T-helper 2 cell treated with Interferon-gamma antibody and Interleukin-4, amounts not matched to agents 5 μg/mL and 100 μg/mL, for 36 hours (primary cell): ENCODE results near the gene MCM10.
"Not testable (repeated sequence)": the region's sequence is repeated elsewhere in the genome, so short reads cannot be mapped to it uniquely, and the experiment has no call there.

ENCODE experiments used
- DNase-seq: peaks from one replicate; pipeline ENCODE4 v3.0.0; 2021; ENCODE audit warnings: low spot score
- H3K27ac Mint-ChIP-seq: one replicate; pipeline ENCODE4 v1.8.0; 2021; ENCODE audit warnings: mild to moderate bottlenecking, mixed read lengths
- H3K27me3 Mint-ChIP-seq: one replicate; pipeline ENCODE4 v1.8.0; 2021; ENCODE audit warnings: low read depth, mixed read lengths
- H3K36me3 Mint-ChIP-seq: one replicate; pipeline ENCODE4 v1.8.0; 2021; ENCODE audit warnings: low read depth, mixed read lengths
- H3K4me1 Mint-ChIP-seq: one replicate; pipeline ENCODE4 v1.8.0; 2021; ENCODE audit warnings: low read depth, mixed read lengths
- H3K4me3 Mint-ChIP-seq: one replicate; pipeline ENCODE4 v1.8.0; 2022; ENCODE audit warnings: mild to moderate bottlenecking, moderate library complexity, mixed read lengths
- H3K9me3 Mint-ChIP-seq: one replicate; pipeline ENCODE4 v1.8.0; 2021; ENCODE audit warnings: mixed read lengths

Gene MCM10

DNA sequence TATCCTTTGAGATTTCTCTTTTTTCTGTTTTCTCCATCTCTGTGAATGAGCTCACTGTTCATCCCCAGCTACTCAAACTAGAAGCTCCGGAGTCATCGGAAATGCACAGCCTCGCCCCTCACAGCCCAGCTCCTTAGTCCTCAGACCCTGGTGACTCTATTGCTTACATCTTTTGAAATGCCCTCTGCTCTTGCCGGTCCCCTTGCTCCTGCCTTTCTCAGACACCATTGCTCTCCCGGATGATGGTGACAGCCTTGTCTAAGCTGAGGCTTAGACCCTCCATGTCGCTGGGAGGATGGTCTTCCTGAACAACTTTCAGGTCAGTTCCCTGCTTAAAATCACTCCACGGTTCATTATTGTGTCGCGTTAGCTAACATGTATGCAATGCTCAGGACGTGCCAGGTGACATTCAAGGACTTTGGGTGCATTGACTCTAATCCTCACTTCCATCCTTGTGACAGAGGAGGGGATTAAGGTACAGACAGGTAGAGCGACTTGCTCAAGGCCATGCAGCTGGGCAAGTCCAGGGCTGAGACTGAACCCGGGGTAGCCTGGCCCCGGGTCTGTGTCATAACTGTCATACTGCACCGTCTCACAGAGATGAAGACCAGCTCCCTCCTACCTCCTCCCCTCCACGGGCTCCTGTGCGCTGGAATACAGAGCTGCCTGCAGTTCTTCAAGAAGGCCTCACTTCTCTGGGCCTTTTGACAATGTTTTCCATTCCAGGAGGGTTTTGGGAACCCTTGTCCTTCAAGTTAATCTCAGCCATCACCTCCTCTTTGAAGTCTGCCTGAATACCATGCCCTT, 77.1 kb downstream of the MCM10 start:
- Mint-ChIP-seq H3K27me3 (no peaks in the 10 kb centered on the region), H3K27ac (no peak overlapping the region), H3K4me3 (no peak overlapping the region)

GRCh38 chr10:13239923-13240322, 78.6 kb downstream of the MCM10 start:
- no peak overlapping the region for H3K27ac Mint-ChIP-seq
- DNase-seq = no peak
- H3K4me3 Mint-ChIP-seq = no peak overlapping the region
- H3K27me3 Mint-ChIP-seq = no peaks in the 10 kb centered on the region
- H3K36me3 Mint-ChIP-seq = no peaks in the 10 kb centered on the region
- H3K4me1 Mint-ChIP-seq = no peaks in the 10 kb centered on the region
- H3K9me3 Mint-ChIP-seq = no peaks in the 10 kb centered on the region

More for the DNA sequence above, 77.1 kb downstream of the MCM10 start:
- H3K9me3 Mint-ChIP-seq = no peaks in the 10 kb centered on the region
- DNase-seq = no peak
- H3K36me3 Mint-ChIP-seq = no peaks in the 10 kb centered on the region
- no peaks in the 10 kb centered on the region for H3K4me1 Mint-ChIP-seq

DNA sequence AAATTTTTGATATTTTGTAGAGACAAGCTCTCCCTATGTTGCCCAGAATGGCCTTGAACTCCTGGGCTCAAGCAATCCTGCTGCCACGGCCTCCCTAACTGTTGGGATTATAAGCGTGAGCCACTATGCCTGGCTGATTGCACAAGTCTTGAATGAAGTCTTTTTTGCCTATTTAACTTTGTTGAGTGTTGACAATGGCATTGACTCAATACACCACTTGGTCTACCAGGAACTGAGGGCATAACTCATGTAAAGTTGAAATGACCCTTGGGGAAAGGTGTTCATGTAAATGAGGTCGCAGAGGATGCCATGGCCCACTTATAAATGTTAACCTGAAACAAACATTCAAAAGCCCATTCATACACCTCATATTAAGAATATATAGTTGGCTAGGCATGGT, 80.3 kb downstream of the MCM10 start:
- Mint-ChIP-seq H3K4me1 (no peaks in the 10 kb centered on the region), H3K36me3 (no peaks in the 10 kb centered on the region), H3K9me3 (no peaks in the 10 kb centered on the region), H3K27ac (no peak overlapping the region), H3K27me3 (no peaks in the 10 kb centered on the region), H3K4me3 (no peak overlapping the region)
- DNase-seq = no peak

- H3K36me3 Mint-ChIP-seq, H3K4me3 Mint-ChIP-seq, H3K9me3 Mint-ChIP-seq, DNase-seq, H3K4me1 Mint-ChIP-seq, H3K27ac Mint-ChIP-seq, H3K27me3 Mint-ChIP-seq: not testable (repeated sequence)
These were observed 80.9 kb downstream of the MCM10 start for GRCh38 chr10:13242260-13242659.

- H3K27ac Mint-ChIP-seq = no peak overlapping the region
These were observed 85.9 kb downstream of the MCM10 start for GRCh38 chr10:13247246-13247645.

DNA sequence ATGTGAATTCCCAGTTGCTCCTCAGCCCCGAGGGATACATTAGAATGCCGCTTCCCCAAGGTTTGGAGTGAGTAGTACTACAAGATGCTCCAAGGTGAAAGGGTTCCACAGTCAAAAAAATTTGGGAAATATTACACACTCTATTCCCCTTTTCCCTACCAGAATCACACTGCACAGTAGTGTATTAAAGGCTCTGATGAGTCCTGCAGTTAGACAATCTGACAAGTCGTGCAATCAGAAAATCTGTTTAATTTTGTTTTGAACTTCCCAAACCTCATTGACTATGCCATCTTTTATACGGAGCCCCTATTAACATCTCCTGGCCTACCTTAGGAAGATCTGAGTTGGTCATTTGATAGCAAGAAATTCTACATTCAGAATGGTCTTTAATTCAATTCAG, 86.4 kb downstream of the MCM10 start:
- Mint-ChIP-seq H3K27ac (no peak overlapping the region), H3K27me3 (peaks cover 2% of the 10 kb centered on the region), H3K4me3 (no peak overlapping the region), H3K4me1 (no peaks in the 10 kb centered on the region), H3K36me3 (no peaks in the 10 kb centered on the region), H3K9me3 (no peaks in the 10 kb centered on the region)
- no peak for DNase-seq

More at GRCh38 chr10:13247246-13247645, 85.9 kb downstream of the MCM10 start:
- no peaks in the 10 kb centered on the region for H3K9me3 Mint-ChIP-seq
- H3K27me3 Mint-ChIP-seq = peaks cover 2% of the 10 kb centered on the region
- no peak overlapping the region for H3K4me3 Mint-ChIP-seq
- H3K4me1 Mint-ChIP-seq = no peaks in the 10 kb centered on the region
- no peak for DNase-seq
- H3K36me3 Mint-ChIP-seq = no peaks in the 10 kb centered on the region

DNA sequence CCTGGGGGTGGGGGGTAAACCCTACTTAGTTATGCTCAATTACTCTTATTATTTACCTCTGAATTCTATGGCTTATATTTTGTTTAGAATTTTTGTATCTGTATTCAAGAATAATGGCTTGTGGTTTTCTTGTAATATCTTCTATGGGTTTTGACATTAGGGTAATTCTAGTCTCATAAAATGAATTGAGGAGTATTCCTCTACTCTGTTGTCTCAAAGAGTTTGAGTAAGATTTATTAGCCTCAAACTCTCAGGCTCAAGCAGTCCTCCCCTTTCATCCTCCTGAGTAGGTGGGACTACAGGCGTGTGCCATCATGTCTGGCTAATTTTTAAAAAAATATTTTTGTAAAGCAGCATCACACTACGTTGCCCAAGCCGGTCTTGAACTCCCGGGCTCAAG, 92.4 kb downstream of the MCM10 start:
- Mint-ChIP-seq H3K4me3 (no peak overlapping the region), H3K27ac (no peak overlapping the region), H3K4me1 (peaks cover 4% of the 10 kb centered on the region), H3K27me3 (peaks cover 16% of the 10 kb centered on the region), H3K36me3 (no peaks in the 10 kb centered on the region), H3K9me3 (no peaks in the 10 kb centered on the region)
- DNase-seq = no peak

DNA sequence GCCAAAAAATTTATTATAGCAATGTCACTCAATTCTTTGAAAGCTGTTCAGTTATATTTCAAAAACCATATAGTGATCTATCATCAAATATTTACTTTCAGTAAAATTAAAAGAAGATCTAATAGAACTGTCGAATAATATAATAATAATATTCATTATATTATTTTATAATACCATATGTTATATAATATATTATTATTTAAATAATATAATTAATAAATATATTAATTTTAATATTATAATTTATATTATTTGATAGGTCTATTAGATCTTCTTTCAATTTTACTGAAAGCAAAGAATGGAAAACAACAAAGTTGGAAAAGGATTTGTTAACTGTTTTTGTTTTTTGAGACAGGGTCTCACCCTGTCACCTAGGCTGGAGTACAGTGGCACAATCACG, 95.3 kb downstream of the MCM10 start:
- DNase-seq = no peak
- Mint-ChIP-seq H3K27me3 (peaks cover 14% of the 10 kb centered on the region), H3K4me1 (peaks cover 4% of the 10 kb centered on the region), H3K9me3 (peaks cover 6% of the 10 kb centered on the region), H3K4me3 (no peak overlapping the region), H3K36me3 (no peaks in the 10 kb centered on the region), H3K27ac (no peak overlapping the region)

DNA sequence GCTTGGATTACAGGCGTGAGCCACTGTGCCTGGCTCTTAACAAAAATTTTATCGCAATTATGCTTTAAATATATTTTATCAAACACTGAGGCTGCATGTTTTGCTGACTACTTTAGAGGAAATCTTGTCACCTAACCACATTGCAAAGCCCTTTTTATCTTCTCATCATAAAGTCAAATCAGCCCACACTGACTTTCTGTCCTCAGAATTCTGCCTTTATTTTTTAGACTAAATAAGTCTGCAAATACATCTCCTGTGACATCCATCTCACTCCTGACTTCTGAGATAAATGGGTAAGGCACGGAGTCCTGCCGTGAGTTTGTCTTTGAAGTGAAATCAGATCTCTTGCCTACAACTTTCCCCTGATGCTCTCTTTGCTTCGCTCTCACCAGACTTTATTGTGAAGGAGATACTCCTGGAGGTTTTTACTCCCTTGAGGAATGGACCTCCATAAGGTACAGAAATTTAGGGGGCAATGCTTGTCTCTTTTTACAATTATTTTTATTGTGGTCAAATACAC, 96.3 kb downstream of the MCM10 start:
- Mint-ChIP-seq H3K4me1 (peaks cover 4% of the 10 kb centered on the region), H3K9me3 (peaks cover 9% of the 10 kb centered on the region), H3K27ac (no peak overlapping the region), H3K36me3 (no peaks in the 10 kb centered on the region), H3K27me3 (peaks cover 17% of the 10 kb centered on the region), H3K4me3 (no peak overlapping the region)
- no peak for DNase-seq
